ENCODE data around the gene GTF3C5.

DNA sequence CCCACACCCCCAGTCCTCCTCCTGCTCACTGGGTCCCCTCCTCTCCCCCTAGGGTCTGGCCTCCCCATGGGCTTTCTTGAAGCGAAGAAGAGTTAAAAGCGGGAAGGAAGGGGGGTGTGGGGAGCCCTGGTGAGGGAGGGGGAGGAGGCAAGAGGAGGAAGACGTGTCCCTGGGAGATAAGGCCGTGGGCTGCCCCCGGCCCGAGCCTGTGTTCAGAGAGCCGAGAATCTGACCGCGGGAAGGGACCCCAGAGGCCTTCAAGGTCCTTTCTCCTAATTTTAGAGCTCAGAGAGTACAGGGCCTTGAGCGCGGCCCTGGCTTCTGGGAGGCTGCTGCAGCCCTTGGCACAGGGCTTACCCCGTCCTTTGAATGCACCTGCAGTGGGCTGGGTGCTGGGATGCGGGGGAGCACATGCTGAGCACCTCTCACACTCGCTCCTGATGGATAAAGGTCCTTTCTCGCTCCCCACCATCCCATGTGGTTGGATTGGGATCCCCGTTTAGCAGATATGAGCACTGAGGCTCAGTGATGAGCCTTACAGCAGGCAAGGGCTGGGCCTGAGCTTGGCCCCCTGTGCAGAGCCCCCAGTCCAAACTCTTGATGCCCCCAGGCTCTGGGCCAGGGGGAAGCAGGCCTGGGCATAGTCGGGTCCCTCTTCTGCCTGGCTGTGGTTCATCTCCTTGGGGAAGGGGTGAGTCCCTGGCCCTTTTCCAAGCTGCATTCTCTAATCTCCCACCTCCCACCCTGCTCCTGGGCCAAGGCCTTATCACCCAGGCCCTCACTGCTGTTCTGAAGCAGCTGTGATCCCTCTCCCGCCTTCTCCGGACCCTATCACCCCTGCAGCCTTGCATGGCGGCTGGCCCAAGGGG is 46.4 kb upstream of the GTF3C5 start:
- TF ChIP-seq POLR2A (IDR thresholded peaks at IDR 0.05; ENCODE audit: low read length) (peak; percentile 74), GATA1 (IDR thresholded peaks at IDR 0.05; ENCODE audit: low read depth, low read length) (peak; percentile 42)

Measured in erythroblast (primary cell).